ENCODE results near the gene CEP131. TPM values are rescaled to one million over a fixed set of nuclear protein-coding genes. Genes with fewer than 3 reads are reported as not detected.
A peak's percentile ranks its signal among the peaks of the same experiment; 100 is the strongest.

Gene CEP131
- total RNA-seq, 6 experiments from 2014 or later = 1.5 to 4.3 (median 2.1) TPM

GRCh38 chr17:81176666-81177065, 46.1 kb downstream of the CEP131 start:
- DNase-seq (no peak), ATAC-seq (no peak)
- TF ChIP-seq POLR2A (IDR thresholded peaks at IDR 0.05) (no peak), CTCF (IDR thresholded peaks at IDR 0.05) (no peak)
- Histone ChIP-seq H3K4me1 (no peaks in the 10 kb centered on the region), H3K4me3 (no peak overlapping the region), H3K9me3 (no peaks in the 10 kb centered on the region), H3K27ac (no peak overlapping the region), H3K36me3 (no peaks in the 10 kb centered on the region), H3K27me3 (no peaks in the 10 kb centered on the region)
- 94% methylated on average over 6 of the region's 7 CpGs for WGBS (ENCODE audit: insufficient coverage, low coverage, low lambda C conversion rate, missing lambda C conversion rate)
- intact Hi-C loops (cut with DNase I) = no loop called here

GRCh38 chr17:81173762-81174155, 49.0 kb downstream of the CEP131 start:
- Histone ChIP-seq H3K27me3 (no peaks in the 10 kb centered on the region), H3K27ac (no peak overlapping the region), H3K9me3 (no peaks in the 10 kb centered on the region), H3K36me3 (no peaks in the 10 kb centered on the region), H3K4me1 (no peaks in the 10 kb centered on the region), H3K4me3 (no peak overlapping the region)
- TF ChIP-seq CTCF (IDR thresholded peaks at IDR 0.05) = no peak
- TF ChIP-seq POLR2A (IDR thresholded peaks at IDR 0.05) = no peak
- intact Hi-C loops (cut with DNase I) = no loop called here
- WGBS (ENCODE audit: insufficient coverage, low coverage, low lambda C conversion rate, missing lambda C conversion rate) = 79% methylated on average over 1 of the region's 1 CpG
- no peak for DNase-seq
- ATAC-seq = no peak

GRCh38 chr17:81173052-81173761, 49.6 kb downstream of the CEP131 start:
- ATAC-seq (no peak), DNase-seq (no peak)
- H3K27ac ChIP-seq = no peak overlapping the region
- H3K9me3 ChIP-seq = no peaks in the 10 kb centered on the region
- 82% methylated on average over 9 of the region's 11 CpGs for WGBS (ENCODE audit: insufficient coverage, low coverage, low lambda C conversion rate, missing lambda C conversion rate)
- intact Hi-C loops (cut with DNase I) = no loop called here
- H3K36me3 ChIP-seq = no peaks in the 10 kb centered on the region
- H3K27me3 ChIP-seq = no peaks in the 10 kb centered on the region
- H3K4me1 ChIP-seq = no peaks in the 10 kb centered on the region
- no peak overlapping the region for H3K4me3 ChIP-seq
- TF ChIP-seq POLR2A (IDR thresholded peaks at IDR 0.05) = no peak

GRCh38 chr17:81171941-81172340, 50.8 kb downstream of the CEP131 start:
- H3K27ac ChIP-seq = no peak overlapping the region
- H3K4me3 ChIP-seq = no peak overlapping the region
- H3K27me3 ChIP-seq = no peaks in the 10 kb centered on the region
- H3K36me3 ChIP-seq = no peaks in the 10 kb centered on the region
- no peaks in the 10 kb centered on the region for H3K4me1 ChIP-seq
- DNase-seq (no peak), ATAC-seq (no peak)
- TF ChIP-seq POLR2A (IDR thresholded peaks at IDR 0.05) (no peak), CTCF (IDR thresholded peaks at IDR 0.05) (no peak)
- 75% methylated on average over 5 of the region's 8 CpGs for WGBS (ENCODE audit: insufficient coverage, low coverage, low lambda C conversion rate, missing lambda C conversion rate)
- no peaks in the 10 kb centered on the region for H3K9me3 ChIP-seq
- intact Hi-C loops (cut with DNase I) = no loop called here

- peak in 1 of 4 donors; percentile 13 for ATAC-seq
These were observed 51.9 kb downstream of the CEP131 start for GRCh38 chr17:81170727-81171494.

More at GRCh38 chr17:81170727-81171494, 51.9 kb downstream of the CEP131 start:
- no peak overlapping the region for H3K27ac ChIP-seq
- H3K27me3 ChIP-seq = no peaks in the 10 kb centered on the region
- DNase-seq = no peak
- no peak overlapping the region for H3K4me3 ChIP-seq
- TF ChIP-seq CTCF (IDR thresholded peaks at IDR 0.05) (no peak), POLR2A (IDR thresholded peaks at IDR 0.05) (no peak)
- 80% methylated on average over 1 of the region's 15 CpGs for WGBS (ENCODE audit: insufficient coverage, low coverage, low lambda C conversion rate, missing lambda C conversion rate)
- H3K4me1 ChIP-seq = no peaks in the 10 kb centered on the region
- H3K36me3 ChIP-seq = no peaks in the 10 kb centered on the region
- no peaks in the 10 kb centered on the region for H3K9me3 ChIP-seq
- intact Hi-C loops (cut with DNase I) = no loop called here
